ENCODE measurements around the gene RGS7. TPM values are rescaled to one million over a fixed set of nuclear protein-coding genes. Genes with fewer than 3 reads are reported as not detected.
"Not testable (repeated sequence)": the region's sequence is repeated elsewhere in the genome, so short reads cannot be mapped to it uniquely, and the experiment has no call there.

The RGS7 gene
- total RNA-seq, 1 donor from 2014 or later, result 2.5 TPM

DNA sequence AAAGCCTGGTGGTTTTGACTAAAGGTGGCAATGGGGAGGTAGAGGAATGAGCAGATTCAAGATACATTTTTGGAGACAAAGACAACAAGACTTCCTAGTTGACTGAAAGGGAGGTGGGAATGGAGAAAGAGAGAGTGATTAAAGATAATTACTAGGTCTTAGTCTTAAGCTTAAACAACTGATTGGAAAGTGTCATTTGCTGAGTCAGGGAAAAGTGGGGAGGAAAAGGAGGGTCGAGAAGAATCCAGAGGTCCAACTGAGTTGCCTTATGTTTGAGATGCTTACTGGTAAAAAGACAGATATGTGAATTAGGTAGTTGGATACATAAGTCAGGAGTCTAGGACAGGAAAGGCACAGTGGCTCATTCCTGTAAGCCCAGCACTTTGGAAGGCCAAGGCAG is 179.3 kb downstream of the RGS7 start:
- TF ChIP-seq, protein P1, sequence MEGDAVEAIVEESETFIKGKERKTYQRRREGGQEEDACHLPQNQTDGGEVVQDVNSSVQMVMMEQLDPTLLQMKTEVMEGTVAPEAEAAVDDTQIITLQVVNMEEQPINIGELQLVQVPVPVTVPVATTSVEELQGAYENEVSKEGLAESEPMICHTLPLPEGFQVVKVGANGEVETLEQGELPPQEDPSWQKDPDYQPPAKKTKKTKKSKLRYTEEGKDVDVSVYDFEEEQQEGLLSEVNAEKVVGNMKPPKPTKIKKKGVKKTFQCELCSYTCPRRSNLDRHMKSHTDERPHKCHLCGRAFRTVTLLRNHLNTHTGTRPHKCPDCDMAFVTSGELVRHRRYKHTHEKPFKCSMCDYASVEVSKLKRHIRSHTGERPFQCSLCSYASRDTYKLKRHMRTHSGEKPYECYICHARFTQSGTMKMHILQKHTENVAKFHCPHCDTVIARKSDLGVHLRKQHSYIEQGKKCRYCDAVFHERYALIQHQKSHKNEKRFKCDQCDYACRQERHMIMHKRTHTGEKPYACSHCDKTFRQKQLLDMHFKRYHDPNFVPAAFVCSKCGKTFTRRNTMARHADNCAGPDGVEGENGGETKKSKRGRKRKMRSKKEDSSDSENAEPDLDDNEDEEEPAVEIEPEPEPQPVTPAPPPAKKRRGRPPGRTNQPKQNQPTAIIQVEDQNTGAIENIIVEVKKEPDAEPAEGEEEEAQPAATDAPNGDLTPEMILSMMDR (conservative IDR thresholded peaks at IDR 0.05), result no peak
- Mint-ChIP-seq H3K9me3 (peaks cover 5% of the 10 kb centered on the region), H3K27me3 (no peaks in the 10 kb centered on the region), H3K27ac (no peak overlapping the region), H3K36me3 (no peaks in the 10 kb centered on the region), H3K4me1 (ENCODE audit: unreplicated experiment) (no peaks in the 10 kb centered on the region), H3K4me3 (no peak overlapping the region)
- DNase-seq (ENCODE audit: extremely low spot score, unreplicated experiment), result no peak

DNA sequence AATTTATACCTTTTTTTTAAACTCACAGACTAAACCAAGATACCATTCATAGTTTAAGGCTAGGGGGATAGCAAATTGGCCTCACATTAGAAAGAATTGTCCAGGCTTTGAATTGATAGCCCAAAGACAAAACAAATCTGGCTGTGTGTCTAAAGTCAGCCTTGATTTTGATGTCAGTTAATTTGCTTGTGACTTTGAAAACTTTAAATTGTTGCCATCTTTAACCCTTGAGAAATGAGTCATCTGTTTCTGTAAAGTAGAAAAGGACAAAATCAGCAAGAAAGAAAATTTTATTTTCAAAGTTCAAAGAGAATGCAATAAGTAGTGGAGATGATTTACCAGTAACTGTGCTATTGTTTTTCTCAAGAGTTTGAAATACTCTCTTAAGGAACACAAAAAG is 184.5 kb downstream of the RGS7 start:
- Mint-ChIP-seq H3K4me3 (no peak overlapping the region), H3K36me3 (no peaks in the 10 kb centered on the region), H3K27me3 (no peaks in the 10 kb centered on the region), H3K27ac (no peak overlapping the region), H3K4me1 (ENCODE audit: unreplicated experiment) (peaks cover 9% of the 10 kb centered on the region), H3K9me3 (peaks cover 5% of the 10 kb centered on the region)
- TF ChIP-seq, protein P1 (conservative IDR thresholded peaks at IDR 0.05), result no peak
- DNase-seq (ENCODE audit: extremely low spot score, unreplicated experiment), result no peak

DNA sequence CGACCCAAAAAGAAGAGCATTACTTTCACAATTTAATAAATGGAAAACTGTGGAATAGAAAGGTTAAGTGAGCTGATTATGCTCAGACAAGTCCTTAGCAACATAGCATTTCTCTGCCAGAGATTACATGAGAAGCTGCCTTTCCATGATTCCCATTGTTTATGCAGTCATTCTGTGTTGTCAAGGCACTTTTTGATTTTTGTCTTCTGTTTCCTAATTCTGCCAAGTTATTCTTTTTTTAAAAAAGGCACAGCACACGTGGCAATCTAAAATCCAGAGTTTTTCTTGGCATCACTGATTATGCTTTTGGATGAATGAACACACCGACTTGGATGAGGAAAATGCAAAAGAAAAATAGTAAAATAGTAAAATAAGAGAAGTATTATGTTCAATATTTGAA is 185.0 kb downstream of the RGS7 start:
- Mint-ChIP-seq H3K27ac (no peak overlapping the region), H3K36me3 (no peaks in the 10 kb centered on the region), H3K9me3 (peaks cover 6% of the 10 kb centered on the region), H3K4me1 (ENCODE audit: unreplicated experiment) (peaks cover 9% of the 10 kb centered on the region), H3K4me3 (no peak overlapping the region), H3K27me3 (no peaks in the 10 kb centered on the region)
- TF ChIP-seq, protein P1 (conservative IDR thresholded peaks at IDR 0.05), result no peak
- no peak for DNase-seq (ENCODE audit: extremely low spot score, unreplicated experiment)

DNA sequence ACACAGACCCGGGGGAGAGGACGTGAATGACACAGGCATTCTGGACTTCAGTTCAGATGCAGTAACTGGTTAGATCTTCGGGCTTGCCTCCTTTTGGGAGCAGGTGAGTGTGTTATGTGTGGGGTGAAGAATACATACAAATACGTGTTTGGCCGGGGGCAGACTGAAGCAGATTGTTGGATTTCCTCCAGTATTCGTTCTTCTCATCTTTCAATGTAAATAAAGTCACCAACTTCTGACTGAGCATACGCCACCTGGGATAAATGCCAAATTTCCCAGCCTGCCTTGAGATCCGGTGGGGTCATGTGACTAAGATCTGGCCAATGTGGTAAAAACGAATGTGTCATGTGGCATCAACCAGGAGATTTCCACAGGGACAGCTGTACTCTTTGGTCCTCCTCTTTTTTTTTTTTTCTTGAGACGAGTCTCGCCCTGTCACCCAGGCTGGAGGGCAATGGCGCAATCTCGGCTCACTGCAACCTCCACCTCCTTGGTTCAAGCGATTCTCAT is 189.8 kb downstream of the RGS7 start:
- peaks cover 3% of the 10 kb centered on the region for H3K27me3 Mint-ChIP-seq
- no peaks in the 10 kb centered on the region for H3K36me3 Mint-ChIP-seq
- TF ChIP-seq, protein P1 (conservative IDR thresholded peaks at IDR 0.05), result no peak
- no peak overlapping the region for H3K27ac Mint-ChIP-seq
- no peak overlapping the region for H3K4me3 Mint-ChIP-seq
- no peak for DNase-seq (ENCODE audit: extremely low spot score, unreplicated experiment)
- peaks cover 12% of the 10 kb centered on the region for H3K9me3 Mint-ChIP-seq
- H3K4me1 Mint-ChIP-seq (ENCODE audit: unreplicated experiment), result peaks cover 9% of the 10 kb centered on the region

DNA sequence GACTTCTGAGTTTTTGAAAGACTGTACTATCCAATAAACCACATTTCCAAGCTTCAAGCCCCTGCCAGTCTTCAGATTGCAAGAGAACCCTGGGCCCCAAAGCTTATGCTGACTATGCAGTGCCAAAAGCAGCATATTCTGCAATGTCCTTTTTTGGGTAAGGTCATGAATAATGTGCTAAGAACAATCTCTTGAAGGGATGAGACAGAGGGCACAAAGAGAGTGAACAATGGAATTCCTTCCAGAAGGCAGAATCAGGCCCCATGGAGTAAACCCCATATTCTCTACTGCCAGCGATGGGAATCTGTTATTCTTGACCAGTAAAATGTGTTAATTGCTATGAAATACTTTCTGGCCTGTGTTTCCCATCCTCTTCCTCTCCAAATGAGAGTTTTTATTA is 190.4 kb downstream of the RGS7 start:
- no peak overlapping the region for H3K27ac Mint-ChIP-seq
- H3K36me3 Mint-ChIP-seq, result no peaks in the 10 kb centered on the region
- TF ChIP-seq, protein P1 (conservative IDR thresholded peaks at IDR 0.05), result no peak
- DNase-seq (ENCODE audit: extremely low spot score, unreplicated experiment), result no peak
- H3K4me1 Mint-ChIP-seq (ENCODE audit: unreplicated experiment), result peaks cover 3% of the 10 kb centered on the region
- H3K4me3 Mint-ChIP-seq, result no peak overlapping the region
- peaks cover 12% of the 10 kb centered on the region for H3K9me3 Mint-ChIP-seq
- peaks cover 3% of the 10 kb centered on the region for H3K27me3 Mint-ChIP-seq

DNA sequence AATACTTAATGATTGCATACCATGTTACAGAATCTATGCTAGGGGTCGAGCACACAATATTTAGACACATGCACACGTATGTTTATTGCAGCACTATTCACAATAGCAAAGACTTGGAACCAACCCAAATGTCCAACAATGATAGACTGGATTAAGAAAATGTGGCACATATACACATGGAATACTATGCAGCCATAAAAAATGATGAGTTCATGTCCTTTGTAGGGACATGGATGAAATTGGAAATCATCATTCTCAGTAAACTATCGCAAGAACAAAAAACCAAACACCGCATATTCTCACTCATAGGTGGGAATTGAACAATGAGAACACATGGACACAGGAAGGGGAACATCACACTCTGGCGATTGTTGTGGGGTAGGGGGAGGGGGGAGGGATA is 191.7 kb downstream of the RGS7 start:
- not testable (repeated sequence) for H3K27ac Mint-ChIP-seq, H3K27me3 Mint-ChIP-seq, H3K4me3 Mint-ChIP-seq

More for the DNA sequence above, 191.7 kb downstream of the RGS7 start:
- not testable (repeated sequence) for H3K4me1 Mint-ChIP-seq (ENCODE audit: unreplicated experiment); H3K36me3 Mint-ChIP-seq; DNase-seq (ENCODE audit: extremely low spot score, unreplicated experiment)
- H3K9me3 Mint-ChIP-seq, result peaks cover 12% of the 10 kb centered on the region
